GM12878 (cell line): ENCODE measurements around the gene ANKRD65. TPM values are rescaled to one million over a fixed set of nuclear protein-coding genes. Genes with fewer than 3 reads are reported as not detected.

Source experiments
- ATAC-seq: fragments of 200-7000 bp; cut with Tn5 transposase; 3 replicates; pipeline ENCODE4 v1.9.1; 2020; ENCODE audit warnings: mild to moderate bottlenecking, moderate library complexity
- BruUV-seq: library from RNA; stranded (reverse); fragments of 400-500 nt; replicated peaks from 2 replicates; lab custom pipeline; 2021; lab: Mats Ljungman, UMichigan
- CTCF ChIA-PET: fragments of 300-600 bp; sonication (Branson Sonifier 250); formaldehyde crosslinking; extraction: SDS; loops from one replicate; lab custom pipeline; 2021; ENCODE audit warnings: inconsistent platforms; lab: Yijun Ruan, JAX
- POLR2A ChIA-PET: fragments of 350-600 bp; formaldehyde crosslinking; extraction: SDS; loops from one replicate; lab custom pipeline; 2021; ENCODE audit warnings: inconsistent platforms; lab: Charles Lee
- RAD21 ChIA-PET: fragments of 300-600 bp; sonication (Branson Sonifier 250); formaldehyde crosslinking; loops from one replicate; lab custom pipeline; 2023; ENCODE audit warnings: antibody characterized with exemption; ENCODE audit not compliant: unreplicated experiment; lab: Charles Lee
- SMC1A ChIA-PET: fragments of 300-600 bp; sonication (Branson Sonifier 250); formaldehyde crosslinking; loops from one replicate; lab custom pipeline; 2023; ENCODE audit not compliant: unreplicated experiment, uncharacterized antibody; lab: Charles Lee
- DNase-seq: peaks from one replicate; pipeline ENCODE4 v3.0.0-alpha.2; 2011; ENCODE audit warnings: low read depth, low spot score
- FAIRE-seq: peaks from 3 replicates; lab custom pipeline; 2011; peaks lifted over from hg19 to GRCh38; lab: Jason Lieb, UNC
- H2AFZ ChIP-seq: 2 replicates; pipeline ENCODE4 v1.6.0; 2011; ENCODE audit warnings: low read depth, low read length, control low read depth; ENCODE audit not compliant: control insufficient read depth
- H3K27ac ChIP-seq: 2 replicates; pipeline ENCODE4 v1.5.1; 2011; ENCODE audit warnings: control low read depth; ENCODE audit not compliant: control insufficient read depth, insufficient read depth
- H3K27me3 ChIP-seq, 2 experiments: replicated peaks in 1 of 2; 2 replicates each; pipeline versions ENCODE4 v1.6.0 to v1.6.1; 2011; ENCODE audit warnings: low read length in 1 of 2; ENCODE audit not compliant: control insufficient read depth in 2 of 2, insufficient read depth in 2 of 2
- H3K36me3 ChIP-seq, 2 experiments: 2 replicates each; pipeline ENCODE4 v1.5.1; 2011; ENCODE audit warnings: low read length in 1 of 2; ENCODE audit not compliant: control insufficient read depth in 2 of 2, insufficient read depth in 2 of 2
- H3K4me1 ChIP-seq: 2 replicates; pipeline ENCODE4 v1.6.1; 2011; ENCODE audit warnings: mild to moderate bottlenecking, low read length, moderate library complexity, mixed read lengths; ENCODE audit not compliant: control insufficient read depth, insufficient read depth
- H3K4me2 ChIP-seq: 2 replicates; pipeline ENCODE4 v1.6.0; 2011; ENCODE audit warnings: control low read depth; ENCODE audit not compliant: control insufficient read depth, insufficient read depth
- H3K4me3 ChIP-seq: fragments of 200-600 bp; sonication (generic); 2 replicates; pipeline ENCODE4 v1.5.1; 2016
- H3K79me2 ChIP-seq: 2 replicates; pipeline ENCODE4 v1.6.0; 2011; ENCODE audit warnings: low read length; ENCODE audit not compliant: control insufficient read depth, insufficient read depth
- H3K9ac ChIP-seq: 2 replicates; pipeline ENCODE4 v1.8.0; 2011; ENCODE audit warnings: low read length, control low read depth, mixed read lengths; ENCODE audit not compliant: control insufficient read depth, insufficient read depth
- H3K9me3 ChIP-seq: replicated peaks from 3 replicates; pipeline ENCODE4 v1.5.1; 2011; ENCODE audit warnings: mild to moderate bottlenecking, low read length; ENCODE audit not compliant: control insufficient read depth, insufficient read depth
- H4K20me1 ChIP-seq: 2 replicates; pipeline ENCODE4 v1.6.0; 2011; ENCODE audit not compliant: control insufficient read depth, insufficient read depth
- CHD2 ChIP-seq: IDR thresholded peaks from 2 replicates; pipeline ENCODE4 v1.6.1; 2011; ENCODE audit warnings: low read depth, low read length, improper control_type of control experiment, borderline replicate concordance
- EGR1 ChIP-seq, 2 experiments: IDR thresholded peaks; 1 replicate in 1 of 2; 2 replicates in 1 of 2; pipeline ENCODE4 v1.6.1; 2011 to 2012; ENCODE audit warnings: low read depth in 2 of 2, low read length in 2 of 2, borderline replicate concordance in 1 of 2, mild to moderate bottlenecking in 1 of 2, moderate library complexity in 1 of 2
- ESRRA ChIP-seq: IDR thresholded peaks from 2 replicates; pipeline ENCODE4 v1.6.1; 2012; ENCODE audit warnings: mild to moderate bottlenecking, low read length, improper control_type of control experiment
- FOXK2 ChIP-seq: fragments of 450-650 bp; IDR thresholded peaks from 2 replicates; pipeline ENCODE4 v1.6.1; 2017; ENCODE audit warnings: mild to moderate bottlenecking, moderate library complexity
- IKZF1 ChIP-seq: fragments of 450-650 bp; conservative IDR thresholded peaks from 2 replicates; pipeline ENCODE4 v1.6.1; 2017; ENCODE audit warnings: antibody characterized with exemption, mild to moderate bottlenecking
- MEF2B ChIP-seq: fragments of 450-650 bp; IDR thresholded peaks from 2 replicates; pipeline ENCODE4 v1.6.1; 2018; ENCODE audit warnings: mild to moderate bottlenecking, moderate library complexity; ENCODE audit not compliant: partially characterized antibody, poor library complexity, severe bottlenecking
- MTA3 ChIP-seq: IDR thresholded peaks from 2 replicates; pipeline ENCODE4 v1.6.1; 2012; ENCODE audit warnings: low read length, inconsistent platforms, borderline replicate concordance
- MXI1 ChIP-seq: fragments of 150-350 bp; IDR thresholded peaks from 2 replicates; pipeline ENCODE4 v1.6.1; 2011; ENCODE audit warnings: low read depth, mild to moderate bottlenecking, inconsistent platforms, low read length, improper control_type of control experiment
- POU2F2 ChIP-seq: IDR thresholded peaks from 3 replicates; pipeline ENCODE4 v1.6.1; 2011; ENCODE audit warnings: low read depth, mild to moderate bottlenecking, low read length, borderline replicate concordance
- SIX5 ChIP-seq: IDR thresholded peaks from 2 replicates; pipeline ENCODE4 v1.6.1; 2011; ENCODE audit warnings: mild to moderate bottlenecking, low read depth, low read length, moderate library complexity; ENCODE audit not compliant: severe bottlenecking
- SREBF1 ChIP-seq: IDR thresholded peaks from 2 replicates; pipeline ENCODE4 v1.6.1; 2012; ENCODE audit warnings: mild to moderate bottlenecking, low read length
- TCF7 ChIP-seq: IDR thresholded peaks from 2 replicates; pipeline ENCODE4 v1.6.1; 2014; ENCODE audit warnings: antibody characterized with exemption, borderline replicate concordance
- ZNF622 ChIP-seq: fragments of 450-650 bp; IDR thresholded peaks from 2 replicates; pipeline ENCODE4 v1.6.1; 2017; ENCODE audit warnings: mild to moderate bottlenecking, inconsistent platforms
- WGBS: methylation state at CpG from one replicate; pipeline ENCODE4 v1.1.6; 2016; ENCODE audit warnings: low lambda C conversion rate; ENCODE audit not compliant: insufficient replicate concordance, insufficient coverage; ENCODE audit errors: missing lambda C conversion rate; 5-methylcytosine and 5-hydroxymethylcytosine counted together
- in situ Hi-C: fragments of 300-500 bp; cut with MboI; formaldehyde crosslinking; loops from 9 replicates; pipeline ENCODE4 v1.14.3; 2018; ENCODE audit warnings: mixed read lengths
- intact Hi-C: fragments of 100-400 bp; cut with micrococcal nuclease; formaldehyde crosslinking; loops from one replicate; pipeline ENCODE4 v1.14.2; 2022; ENCODE audit not compliant: unreplicated experiment
- polyA plus RNA-seq, 11 experiments: library from polyadenylated mRNA; depleted of rRNA in 4 of 11; unstranded in 6 of 11; stranded (reverse) in 5 of 11; fragments of >200 nt; fragmentation: Nextera tagmentation in 4 of 11; fragmentation: Illumina TruSeq in 1 of 11; extraction: Ambion mirVana in 4 of 11; extraction: Trizol in 1 of 11; gene quantifications; 1 replicate in 1 of 11; 2 replicates in 10 of 11; pipeline versions ENCODE4 v1.2.1 to v1.2.3, GENCODE V29; 2011 to 2016; ENCODE audit warnings: inconsistent platforms in 2 of 11, missing spikeins in 2 of 11, low read depth in 1 of 11
- total RNA-seq, 4 experiments: library from RNA; depleted of rRNA in 3 of 4; stranded (reverse); fragments of >200 nt in 3 of 4; fragmentation: Illumina TruSeq in 1 of 4; extraction: Trizol in 1 of 4; gene quantifications; 2 replicates each; pipeline versions ENCODE4 v1.2.1 to v1.2.3, GENCODE V29; 2013 to 2021
- TF ChIP-seq, protein P1 (sequence below): fragments of 450-650 bp; formaldehyde crosslinking; IDR thresholded peaks from 2 replicates; pipeline ENCODE4 v1.5.0; 2022; ENCODE audit warnings: mild to moderate bottlenecking, missing genetic modification characterization

ANKRD65 gene
- total and polyA plus RNA-seq, 10 of the 15 experiments (the other 5 are each of a cell fraction or from before 2014, with no cell fraction given): 0.05 to 2.8 (median 0.37) TPM

DNA sequence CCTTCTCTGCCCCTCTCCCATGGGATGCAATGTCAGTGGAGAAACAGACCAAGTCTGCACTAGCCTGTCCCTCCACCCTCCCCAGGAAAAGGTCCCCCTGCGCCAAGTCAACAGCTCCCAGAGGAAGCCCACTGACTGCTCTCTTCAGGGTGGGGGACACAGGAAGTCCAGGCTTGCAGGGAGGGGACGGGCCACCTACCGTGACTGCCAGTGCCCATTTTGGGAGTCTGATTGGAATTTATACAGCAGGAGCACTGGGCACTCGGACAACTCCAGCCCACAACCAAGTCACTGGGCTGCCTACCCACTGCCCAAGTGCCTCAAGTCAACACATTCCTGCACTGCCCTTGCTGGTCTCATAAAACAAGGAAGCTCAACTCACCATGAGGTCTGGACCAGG is 28.1 kb downstream of the ANKRD65 start (continued):
- no peak for TF ChIP-seq ESRRA
- TF ChIP-seq CHD2: no peak
- no peak for TF ChIP-seq ZNF622

- DNase-seq (no peak), ATAC-seq (no peak), FAIRE-seq (no peak)
- Histone ChIP-seq H2AFZ (no peak overlapping the region), H3K4me1 (no peaks in the 10 kb centered on the region), H4K20me1 (no peaks in the 10 kb centered on the region), H3K9ac (no peak overlapping the region), H3K27me3 (no peaks in the 10 kb centered on the region), H3K27ac (no peak overlapping the region), H3K79me2 (peaks cover 4% of the 10 kb centered on the region; the same call in 1 of the 2 replicates), H3K36me3 (peaks cover 50 to 51% of the 10 kb centered on the region in 2 experiments), H3K4me2 (no peak overlapping the region), H3K9me3 (no peaks in the 10 kb centered on the region), H3K4me3 (no peak overlapping the region)
- TF ChIP-seq SREBF1: no peak
- TF ChIP-seq MEF2B: no peak
- TF ChIP-seq ESRRA: no peak
- TF ChIP-seq FOXK2: no peak
- TF ChIP-seq EGR1 (IDR thresholded peaks at IDR 0.05; ENCODE audit: borderline replicate concordance in 1 of 2, low read depth in 2 of 2, low read length in 2 of 2): no peak
- TF ChIP-seq SIX5: no peak
- no peak for TF ChIP-seq IKZF1
- TF ChIP-seq MTA3: no peak
- TF ChIP-seq POU2F2: no peak
- TF ChIP-seq, protein P1, sequence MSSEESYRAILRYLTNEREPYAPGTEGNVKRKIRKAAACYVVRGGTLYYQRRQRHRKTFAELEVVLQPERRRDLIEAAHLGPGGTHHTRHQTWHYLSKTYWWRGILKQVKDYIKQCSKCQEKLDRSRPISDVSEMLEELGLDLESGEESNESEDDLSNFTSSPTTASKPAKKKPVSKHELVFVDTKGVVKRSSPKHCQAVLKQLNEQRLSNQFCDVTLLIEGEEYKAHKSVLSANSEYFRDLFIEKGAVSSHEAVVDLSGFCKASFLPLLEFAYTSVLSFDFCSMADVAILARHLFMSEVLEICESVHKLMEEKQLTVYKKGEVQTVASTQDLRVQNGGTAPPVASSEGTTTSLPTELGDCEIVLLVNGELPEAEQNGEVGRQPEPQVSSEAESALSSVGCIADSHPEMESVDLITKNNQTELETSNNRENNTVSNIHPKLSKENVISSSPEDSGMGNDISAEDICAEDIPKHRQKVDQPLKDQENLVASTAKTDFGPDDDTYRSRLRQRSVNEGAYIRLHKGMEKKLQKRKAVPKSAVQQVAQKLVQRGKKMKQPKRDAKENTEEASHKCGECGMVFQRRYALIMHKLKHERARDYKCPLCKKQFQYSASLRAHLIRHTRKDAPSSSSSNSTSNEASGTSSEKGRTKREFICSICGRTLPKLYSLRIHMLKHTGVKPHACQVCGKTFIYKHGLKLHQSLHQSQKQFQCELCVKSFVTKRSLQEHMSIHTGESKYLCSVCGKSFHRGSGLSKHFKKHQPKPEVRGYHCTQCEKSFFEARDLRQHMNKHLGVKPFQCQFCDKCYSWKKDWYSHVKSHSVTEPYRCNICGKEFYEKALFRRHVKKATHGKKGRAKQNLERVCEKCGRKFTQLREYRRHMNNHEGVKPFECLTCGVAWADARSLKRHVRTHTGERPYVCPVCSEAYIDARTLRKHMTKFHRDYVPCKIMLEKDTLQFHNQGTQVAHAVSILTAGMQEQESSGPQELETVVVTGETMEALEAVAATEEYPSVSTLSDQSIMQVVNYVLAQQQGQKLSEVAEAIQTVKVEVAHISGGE (CRISPR knock-in tag): no peak
- no peak for TF ChIP-seq TCF7
- no peak for TF ChIP-seq MXI1
- RAD21 ChIA-PET: interaction anchor here (0.9 kb wide), 1 partner anchor 9 kb away, joined by 3 read pairs; no protein-coding TSS in a partner anchor
- in situ Hi-C loops (no loop called here), intact Hi-C loops (no loop called here)
- POLR2A ChIA-PET: no interaction called here
- WGBS: 91% methylated on average over 11 of the region's 12 CpGs
- SMC1A ChIA-PET: no interaction called here
- CTCF ChIA-PET: interaction anchor here (1.3 to 1.6 kb wide), 2 partner anchors 11 to 19 kb away, joined by 5 to 7 read pairs; no protein-coding TSS in a partner anchor
- BruUV-seq: no TSS peak
These were observed 29.9 kb downstream of the ANKRD65 start for GRCh38 chr1:1391225-1391624.
